NCI-H526 treated with DMSO at 0.1 percent for 48 hours (cell line): Measurements from ENCODE around the gene TRDN.
"Not testable (repeated sequence)": the region's sequence is repeated elsewhere in the genome, so short reads cannot be mapped to it uniquely, and the experiment has no call there.

Experiments
- DNase-seq: peaks from one replicate; lab custom pipeline; 2025; lab: John Stamatoyannopoulos, UW

Gene TRDN

GRCh38 chr6:123404975-123405374, 231.8 kb downstream of the TRDN start:
- no peak for DNase-seq

- no peak for DNase-seq
These were observed 234.7 kb downstream of the TRDN start for GRCh38 chr6:123402052-123402451.

DNA sequence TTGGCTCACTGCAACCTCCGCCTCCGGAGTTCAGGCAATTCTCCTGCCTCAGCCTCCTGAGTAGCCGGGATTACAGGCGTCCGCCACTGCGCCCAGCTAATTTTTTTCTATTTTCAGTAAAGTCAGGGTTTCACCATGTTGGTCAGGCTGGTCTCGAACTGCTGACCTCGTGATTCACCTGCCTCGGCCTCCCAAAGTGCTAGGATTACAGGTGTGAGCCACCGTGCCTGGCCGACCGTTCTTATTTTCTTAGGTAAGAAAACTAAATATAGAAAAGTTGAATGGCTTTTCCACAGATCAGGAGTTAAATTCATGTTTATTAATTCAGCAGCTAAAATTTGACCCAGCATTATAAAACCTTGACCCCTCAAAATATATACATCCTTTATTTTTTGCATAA, 238.7 kb downstream of the TRDN start:
- DNase-seq, result no peak

DNA sequence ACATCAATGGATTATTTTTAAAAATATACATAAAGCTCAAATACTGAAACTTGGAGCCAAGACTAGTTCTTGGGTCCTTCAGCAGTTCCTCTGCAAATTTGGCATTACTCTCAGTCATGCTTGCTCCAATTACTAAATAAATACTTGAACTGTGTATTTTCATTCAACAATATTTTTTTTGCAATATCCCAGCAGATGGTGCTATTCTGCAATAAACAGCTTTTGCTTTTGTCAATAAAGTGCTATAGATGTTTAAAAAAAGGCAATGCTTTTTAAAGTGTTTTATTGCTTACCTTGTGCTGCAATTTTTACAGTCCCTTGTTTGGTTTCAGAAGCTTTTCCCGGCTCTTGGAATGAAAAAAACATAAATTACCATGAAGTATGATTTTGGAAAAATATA, 243.4 kb downstream of the TRDN start:
- DNase-seq, result peak; percentile 27

DNA sequence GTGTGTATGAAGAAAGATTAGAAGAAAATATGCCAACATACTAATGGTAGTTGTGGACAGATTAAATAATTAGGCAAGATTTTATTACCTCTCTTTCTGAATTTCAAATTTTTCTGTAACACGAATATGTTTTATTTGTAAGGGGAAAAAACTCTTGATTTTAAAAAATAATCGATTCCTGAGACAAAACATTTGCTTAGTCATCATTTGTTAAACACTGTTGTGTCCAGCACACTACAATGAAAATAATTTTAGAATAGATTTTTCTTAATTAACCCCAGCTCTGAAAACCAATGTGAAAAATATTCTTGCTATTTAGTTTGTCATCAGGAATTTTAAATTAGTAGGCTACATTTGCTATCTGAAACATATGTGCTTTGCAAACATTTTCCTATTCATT, 253.0 kb downstream of the TRDN start:
- no peak for DNase-seq

GRCh38 chr6:123380257-123380656, 256.5 kb downstream of the TRDN start:
- peak; percentile 66 for DNase-seq

DNA sequence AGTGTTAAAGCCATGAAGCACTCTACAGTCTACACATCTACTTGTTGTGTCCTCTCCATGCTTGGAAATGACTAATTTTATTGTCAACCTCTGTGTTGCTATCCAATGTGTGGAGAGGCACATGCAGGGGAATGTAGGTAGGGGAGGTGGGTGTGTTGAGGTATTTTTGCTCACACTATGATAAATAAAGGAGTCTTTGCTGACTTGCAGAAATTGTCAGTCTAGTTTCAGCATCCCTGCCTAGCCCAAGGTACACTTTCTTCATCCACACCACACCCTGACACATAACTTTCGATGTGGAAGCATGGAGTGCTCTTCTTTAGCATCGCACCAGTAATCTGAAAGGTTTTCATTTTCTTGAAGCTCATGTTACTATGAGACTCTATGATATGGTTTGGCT, 264.0 kb downstream of the TRDN start:
- DNase-seq, result no peak

DNA sequence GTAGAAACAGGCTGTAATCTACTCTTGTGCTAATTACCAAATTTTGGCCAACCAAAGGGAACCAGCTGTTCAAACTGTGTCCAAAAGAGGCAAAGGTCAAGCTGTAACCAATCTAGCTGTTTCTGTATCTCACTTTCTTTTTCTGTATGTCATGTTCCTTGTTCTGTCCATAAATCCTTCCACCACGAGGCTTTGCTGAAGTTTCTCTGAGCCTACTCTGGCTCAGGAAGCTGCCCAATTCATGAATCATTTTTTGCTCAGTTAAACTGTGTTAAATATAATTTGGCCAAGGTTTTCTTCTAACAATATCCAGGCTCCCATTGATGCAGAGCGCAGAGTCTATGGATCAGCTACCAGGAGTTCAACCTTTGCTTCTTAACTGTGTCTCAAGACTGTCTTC, 272.8 kb downstream of the TRDN start:
- DNase-seq, result no peak

- DNase-seq, result no peak
These were observed 276.4 kb downstream of the TRDN start for GRCh38 chr6:123360359-123360758.

- no peak for DNase-seq
These were observed 284.0 kb downstream of the TRDN start for GRCh38 chr6:123352705-123353104.

- DNase-seq, result no peak
These were observed 284.5 kb downstream of the TRDN start for GRCh38 chr6:123352279-123352678.

- DNase-seq, result no peak
These were observed 292.9 kb downstream of the TRDN start for GRCh38 chr6:123343836-123344235.

GRCh38 chr6:123338394-123338793, 298.4 kb downstream of the TRDN start:
- no peak for DNase-seq

GRCh38 chr6:123333000-123333756, 303.6 kb downstream of the TRDN start:
- DNase-seq, result no peak

GRCh38 chr6:123332070-123332469, 304.7 kb downstream of the TRDN start:
- DNase-seq, result no peak

GRCh38 chr6:123329337-123329736, 307.4 kb downstream of the TRDN start:
- DNase-seq, result no peak

GRCh38 chr6:123323452-123324329, 313.1 kb downstream of the TRDN start:
- no peak for DNase-seq

- no peak for DNase-seq
These were observed 315.7 kb downstream of the TRDN start for GRCh38 chr6:123321020-123321419.

GRCh38 chr6:123316733-123317323, 319.9 kb downstream of the TRDN start:
- DNase-seq, result no peak

GRCh38 chr6:123314459-123314858, 322.3 kb downstream of the TRDN start:
- not testable (repeated sequence) for DNase-seq

- DNase-seq, result no peak
These were observed 327.6 kb downstream of the TRDN start for GRCh38 chr6:123309130-123309529.

GRCh38 chr6:123306334-123306733, 330.4 kb downstream of the TRDN start:
- DNase-seq, result no peak

DNA sequence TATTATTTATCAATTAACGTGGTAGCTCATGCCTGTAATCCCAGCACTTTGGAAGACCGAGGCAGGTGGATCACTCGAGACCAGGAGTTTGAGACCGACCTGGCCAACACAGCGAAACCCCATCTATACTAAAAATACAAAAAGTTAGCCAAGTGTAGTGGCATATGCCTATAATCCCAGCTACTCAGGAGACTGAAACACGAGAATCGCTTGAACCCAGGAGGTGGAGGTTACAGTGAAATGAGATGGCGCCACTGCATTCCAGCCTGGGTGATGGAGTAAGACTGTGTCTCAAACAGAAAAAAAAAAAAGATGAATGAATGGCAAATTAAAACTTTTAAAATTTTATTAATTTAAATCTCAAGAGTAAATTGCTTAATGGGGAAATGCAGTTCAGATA, 341.1 kb downstream of the TRDN start:
- DNase-seq, result no peak
